NCI-H2107 treated with DMSO at 0.1 percent for 48 hours (cell line): ENCODE data around the gene NMNAT3.

Experiments used
- DNase-seq: peaks from one replicate; lab custom pipeline; 2025; ENCODE audit not compliant: unreplicated experiment; lab: John Stamatoyannopoulos, UW

NMNAT3 gene

GRCh38 chr3:139548801-139549200 is 129.0 kb downstream of the NMNAT3 start:
- no peak for DNase-seq

- DNase-seq, result no peak
Measured at GRCh38 chr3:139547666-139548065, 130.1 kb downstream of the NMNAT3 start.

GRCh38 chr3:139546772-139547171 is 131.0 kb downstream of the NMNAT3 start:
- no peak for DNase-seq

GRCh38 chr3:139541532-139542288 is 136.1 kb downstream of the NMNAT3 start:
- no peak for DNase-seq

GRCh38 chr3:139540651-139541531 is 136.9 kb downstream of the NMNAT3 start:
- peak; percentile 60 for DNase-seq

GRCh38 chr3:139538733-139539132 is 139.0 kb downstream of the NMNAT3 start:
- DNase-seq, result no peak

- no peak for DNase-seq
Measured at GRCh38 chr3:139537795-139538621, 139.8 kb downstream of the NMNAT3 start.

- no peak for DNase-seq
Measured at GRCh38 chr3:139537361-139537760, 140.4 kb downstream of the NMNAT3 start.

DNA sequence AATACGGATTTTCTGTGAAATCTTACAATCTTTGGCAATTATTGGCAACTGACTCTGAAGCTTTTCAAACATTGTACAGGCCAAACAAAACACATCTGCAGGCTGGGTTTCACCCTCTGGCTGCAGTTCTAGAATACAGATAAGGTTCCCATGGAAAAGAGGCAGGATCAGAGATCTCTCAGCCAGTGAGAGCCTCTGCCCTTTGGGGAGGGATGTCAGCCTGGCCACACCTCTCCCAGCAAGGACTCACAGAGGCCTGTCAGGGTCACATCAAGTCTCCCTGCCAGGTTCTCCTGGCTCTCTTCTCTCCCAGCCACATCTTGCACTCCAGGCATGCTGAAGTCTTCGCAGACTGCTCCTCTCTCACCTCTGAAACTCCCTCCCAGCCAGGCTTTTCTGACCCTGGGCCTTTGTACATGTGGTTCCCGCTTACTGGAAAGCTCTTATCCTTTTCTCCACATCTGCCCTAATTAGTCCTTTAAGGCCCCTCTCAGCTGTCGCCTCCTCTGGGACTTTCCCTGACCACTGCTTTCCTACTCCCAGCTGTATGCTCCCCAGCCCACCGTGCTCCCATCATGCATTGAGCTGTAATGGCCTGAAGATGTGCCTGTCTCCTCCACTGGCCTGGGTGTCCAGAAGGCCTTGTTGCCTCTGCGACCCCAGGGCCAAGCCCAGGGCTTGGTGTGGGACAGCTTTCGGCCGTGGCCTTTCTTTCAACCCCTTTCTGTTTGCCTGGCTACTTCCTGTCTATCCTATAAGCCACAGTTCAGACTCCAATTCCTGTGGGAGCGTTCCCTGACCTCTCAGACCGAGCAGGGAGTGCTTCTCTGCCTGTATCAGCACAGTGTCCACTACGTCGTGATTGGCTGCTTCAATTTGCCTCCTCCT is 142.5 kb downstream of the NMNAT3 start:
- DNase-seq, result peak; percentile 61

DNA sequence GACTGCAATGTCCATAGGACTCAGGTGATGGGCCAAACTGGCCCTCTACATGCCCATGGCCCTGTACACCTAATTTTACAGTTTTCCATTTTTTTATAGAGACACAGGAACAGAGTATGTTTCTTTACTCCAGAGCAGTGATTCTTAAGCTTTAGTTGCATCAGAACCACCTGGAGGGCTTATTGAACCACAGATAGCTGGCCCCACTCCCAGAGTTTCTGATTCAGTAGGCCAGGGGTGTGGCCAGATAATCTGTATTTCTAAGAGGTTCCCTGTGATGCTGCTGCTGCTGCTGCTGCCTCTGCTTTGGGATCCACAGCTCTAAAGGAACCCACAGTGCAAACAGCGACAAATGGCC is 143.3 kb downstream of the NMNAT3 start:
- peak; percentile 96 for DNase-seq

GRCh38 chr3:139533781-139534454 is 143.9 kb downstream of the NMNAT3 start:
- peak; percentile 92 for DNase-seq

DNA sequence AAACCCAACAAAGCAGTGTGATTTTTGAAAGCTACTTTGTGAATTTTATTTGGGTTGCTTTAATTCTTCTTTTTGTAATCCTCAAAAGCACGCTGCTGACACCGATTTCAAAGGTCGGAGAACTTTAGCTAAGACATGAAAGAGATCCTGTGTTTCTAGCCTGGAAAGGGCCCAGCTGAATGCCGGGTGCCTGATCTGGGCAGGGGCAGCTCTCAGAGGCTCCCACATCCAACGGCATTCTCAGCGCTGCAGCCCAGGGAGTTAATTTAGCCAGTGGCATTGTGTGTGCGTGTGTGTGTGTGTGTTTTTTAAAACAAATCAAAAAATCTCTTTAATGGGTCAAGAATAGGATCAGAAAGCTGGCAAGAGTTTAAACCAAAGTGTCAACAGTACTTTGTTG is 144.8 kb downstream of the NMNAT3 start:
- no peak for DNase-seq

- DNase-seq, result no peak
Measured at GRCh38 chr3:139530717-139531116, 147.1 kb downstream of the NMNAT3 start.

DNA sequence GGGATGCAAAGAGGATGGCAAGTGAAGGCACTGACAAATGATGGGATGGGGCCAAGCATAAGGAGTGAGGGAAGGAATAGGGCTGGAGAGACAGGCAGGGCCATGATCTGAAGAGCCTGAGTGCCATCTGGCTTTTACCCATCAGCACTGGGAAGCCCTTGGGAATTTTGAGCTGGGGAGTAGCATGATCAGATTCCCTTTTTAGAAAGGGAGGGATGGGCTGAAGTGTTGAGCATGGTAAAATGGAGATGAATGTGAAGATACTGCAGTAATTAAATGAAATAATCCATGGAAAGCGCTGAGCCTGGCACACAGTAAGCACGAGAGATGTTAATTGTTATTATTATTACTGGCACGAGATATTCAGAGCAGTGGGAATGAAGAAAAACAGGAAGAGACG is 148.1 kb downstream of the NMNAT3 start:
- DNase-seq, result peak; percentile 69

DNA sequence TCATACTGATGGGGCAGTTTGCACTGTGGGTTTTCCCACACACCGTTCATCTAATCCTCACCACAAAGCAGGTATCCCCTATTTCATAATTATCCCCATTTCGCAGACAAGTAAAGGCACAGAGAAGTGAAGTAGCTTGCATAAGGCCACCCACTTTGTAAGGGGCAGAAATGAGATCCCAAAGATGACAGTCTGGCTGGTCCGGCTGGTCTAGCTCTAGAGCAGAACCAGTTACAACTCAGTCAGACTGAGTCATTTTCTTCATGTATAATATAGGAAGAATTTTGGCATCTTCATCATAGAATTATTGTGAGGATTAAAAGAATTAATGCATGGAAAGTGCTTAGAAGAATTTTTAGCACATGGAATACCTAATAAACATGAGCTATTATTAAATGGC is 148.8 kb downstream of the NMNAT3 start:
- DNase-seq, result no peak

GRCh38 chr3:139528281-139528680 is 149.5 kb downstream of the NMNAT3 start:
- no peak for DNase-seq

DNA sequence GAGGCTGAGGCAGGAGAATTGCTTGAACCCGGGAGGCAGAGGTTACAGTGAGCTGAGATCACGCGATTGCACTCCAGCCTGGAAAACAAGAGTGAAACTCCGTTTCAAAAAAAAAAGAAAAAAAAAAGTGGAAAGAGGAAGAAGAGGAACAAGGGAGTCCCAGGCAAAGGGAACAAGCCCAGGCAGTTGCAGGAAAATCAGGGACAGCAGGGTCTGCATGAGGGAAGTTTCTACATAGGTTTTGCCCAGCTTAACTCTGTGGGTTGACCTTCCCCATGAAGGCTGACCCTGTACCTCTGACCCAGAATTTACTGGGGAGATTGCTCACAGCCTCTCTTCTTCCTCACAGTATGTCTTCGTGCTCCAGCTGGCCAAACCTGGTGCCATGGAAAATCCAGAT is 150.5 kb downstream of the NMNAT3 start:
- DNase-seq, result no peak

DNA sequence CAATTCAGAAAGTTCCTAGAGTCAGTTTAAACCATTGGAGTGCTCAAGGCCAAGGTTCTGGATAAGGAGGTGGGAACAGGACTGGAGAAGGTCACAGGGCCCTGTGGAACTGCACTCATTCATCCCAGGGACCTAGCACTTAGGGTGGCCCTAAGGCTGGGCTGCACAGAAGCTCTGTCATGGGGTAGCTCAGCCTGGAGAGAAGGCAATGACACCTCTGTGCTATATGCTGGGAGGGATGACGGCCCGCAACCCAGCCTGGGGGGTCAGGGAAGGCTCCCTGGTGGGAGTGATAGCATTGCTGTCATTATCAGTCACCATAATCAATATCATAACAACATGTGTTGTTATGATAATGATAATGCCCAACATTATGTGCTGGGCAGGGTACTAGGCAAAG is 151.6 kb downstream of the NMNAT3 start:
- no peak for DNase-seq

- DNase-seq, result no peak
Measured at GRCh38 chr3:139524841-139525636, 152.7 kb downstream of the NMNAT3 start.
